A673 (cell line): ENCODE data around the gene SLC26A1.

ENCODE experiments used
- EZH2 ChIP-seq: fragments of 200-600 bp; sonication (generic); IDR thresholded peaks from 2 replicates; pipeline ENCODE4 v1.6.1; 2017; ENCODE audit warnings: borderline replicate concordance, low read depth, mild to moderate bottlenecking, mixed read lengths, antibody characterized with exemption, low read length; ENCODE audit not compliant: poor library complexity, severe bottlenecking
- TF ChIP-seq, protein P1 (sequence below): fragments of 300-800, 200-600 bp; sonication (generic); conservative IDR thresholded peaks from 2 replicates; pipeline ENCODE4 v1.5.1; 2017; ENCODE audit warnings: low read depth, mild to moderate bottlenecking, antibody characterized with exemption, low read length, moderate library complexity, mixed read lengths

DNA sequence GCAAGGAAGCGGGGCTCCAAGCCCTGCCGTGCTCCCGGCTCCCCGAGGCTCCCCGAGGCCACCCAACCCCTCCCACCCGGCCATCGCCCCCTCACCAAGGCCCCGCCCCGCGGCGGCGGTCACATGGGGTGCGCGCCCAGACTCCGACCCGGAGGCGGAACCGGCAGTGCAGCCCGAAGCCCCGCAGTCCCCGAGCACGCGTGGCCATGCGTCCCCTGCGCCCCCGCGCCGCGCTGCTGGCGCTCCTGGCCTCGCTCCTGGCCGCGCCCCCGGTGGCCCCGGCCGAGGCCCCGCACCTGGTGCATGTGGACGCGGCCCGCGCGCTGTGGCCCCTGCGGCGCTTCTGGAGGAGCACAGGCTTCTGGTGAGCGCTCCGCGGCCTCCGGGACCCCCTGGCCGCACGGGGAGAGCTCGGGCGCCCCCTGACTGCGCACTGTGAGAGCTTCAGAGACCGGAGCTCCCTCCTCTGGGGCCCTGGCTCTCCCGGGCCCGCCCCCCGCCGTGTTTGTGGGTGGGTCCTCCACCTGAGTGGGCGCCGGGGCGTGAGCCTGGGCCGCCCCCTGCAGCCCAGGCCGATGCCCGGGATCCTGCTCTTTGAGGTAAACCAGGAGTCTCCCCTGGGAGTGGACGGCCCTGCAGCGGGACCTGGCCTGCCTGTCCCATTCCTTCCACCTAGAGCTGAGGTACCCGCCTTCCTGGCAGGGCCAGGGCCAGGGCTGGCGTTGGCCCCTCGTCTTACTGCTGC lies 6.2 kb downstream of the SLC26A1 start, which contains the start of gene IDUA:
- TF ChIP-seq, protein P1, sequence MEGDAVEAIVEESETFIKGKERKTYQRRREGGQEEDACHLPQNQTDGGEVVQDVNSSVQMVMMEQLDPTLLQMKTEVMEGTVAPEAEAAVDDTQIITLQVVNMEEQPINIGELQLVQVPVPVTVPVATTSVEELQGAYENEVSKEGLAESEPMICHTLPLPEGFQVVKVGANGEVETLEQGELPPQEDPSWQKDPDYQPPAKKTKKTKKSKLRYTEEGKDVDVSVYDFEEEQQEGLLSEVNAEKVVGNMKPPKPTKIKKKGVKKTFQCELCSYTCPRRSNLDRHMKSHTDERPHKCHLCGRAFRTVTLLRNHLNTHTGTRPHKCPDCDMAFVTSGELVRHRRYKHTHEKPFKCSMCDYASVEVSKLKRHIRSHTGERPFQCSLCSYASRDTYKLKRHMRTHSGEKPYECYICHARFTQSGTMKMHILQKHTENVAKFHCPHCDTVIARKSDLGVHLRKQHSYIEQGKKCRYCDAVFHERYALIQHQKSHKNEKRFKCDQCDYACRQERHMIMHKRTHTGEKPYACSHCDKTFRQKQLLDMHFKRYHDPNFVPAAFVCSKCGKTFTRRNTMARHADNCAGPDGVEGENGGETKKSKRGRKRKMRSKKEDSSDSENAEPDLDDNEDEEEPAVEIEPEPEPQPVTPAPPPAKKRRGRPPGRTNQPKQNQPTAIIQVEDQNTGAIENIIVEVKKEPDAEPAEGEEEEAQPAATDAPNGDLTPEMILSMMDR = peak; percentile 65
- TF ChIP-seq EZH2 = no peak
